H1 (cell line): Measurements from ENCODE around the gene SLC51B. TPM values are rescaled to one million over a fixed set of nuclear protein-coding genes. Genes with fewer than 3 reads are reported as not detected.

ENCODE experiments used
- CHD7 ChIP-seq: fragments of 300-600 bp; sonication (generic); IDR thresholded peaks from 2 replicates; pipeline ENCODE4 v1.7.1; 2012; ENCODE audit warnings: low read length, moderate library complexity, mild to moderate bottlenecking, inconsistent platforms; ENCODE audit not compliant: insufficient replicate concordance
- KDM5A ChIP-seq: fragments of 200-600 bp; IDR thresholded peaks from 2 replicates; pipeline ENCODE4 v1.7.1; 2012; ENCODE audit warnings: mild to moderate bottlenecking, low read length, inconsistent platforms, mixed read lengths
- TAF7 ChIP-seq: optimal IDR thresholded peaks from 2 replicates; pipeline ENCODE3; 2011; ENCODE audit warnings: low read depth, mild to moderate bottlenecking, inconsistent platforms, low read length, moderate library complexity, borderline replicate concordance
- TBP ChIP-seq: IDR thresholded peaks from 2 replicates; pipeline ENCODE4 v1.6.1; 2011; ENCODE audit warnings: low read depth, low read length, improper control_type of control experiment
- polyA plus RNA-seq, 7 experiments: library from polyadenylated mRNA; depleted of rRNA in 3 of 7; stranded (reverse) in 5 of 7; unstranded in 2 of 7; fragments of >200 nt in 5 of 7; fragments of 200-250 nt in 2 of 7; gene quantifications; 1 replicate in 5 of 7; 2 replicates in 1 of 7; 4 replicates in 1 of 7; pipeline versions ENCODE4 v1.2.1 to v1.2.3, GENCODE V29; 2011 to 2013; ENCODE audit warnings: missing spikeins in 2 of 7, mixed read lengths in 2 of 7
- total RNA-seq: library from RNA; stranded (reverse); fragmentation: NEBNext Ultra II Directional; extraction: Animal tissue kit (Norgen Biotek cat#: 25700); gene quantifications from 2 replicates; pipeline ENCODE4 v1.2.1, GENCODE V29; 2021

Gene SLC51B
- total and polyA plus RNA-seq, 2 of the 8 experiments (the other 6 are each of a cell fraction or from before 2014, with no cell fraction given), result not detected

DNA sequence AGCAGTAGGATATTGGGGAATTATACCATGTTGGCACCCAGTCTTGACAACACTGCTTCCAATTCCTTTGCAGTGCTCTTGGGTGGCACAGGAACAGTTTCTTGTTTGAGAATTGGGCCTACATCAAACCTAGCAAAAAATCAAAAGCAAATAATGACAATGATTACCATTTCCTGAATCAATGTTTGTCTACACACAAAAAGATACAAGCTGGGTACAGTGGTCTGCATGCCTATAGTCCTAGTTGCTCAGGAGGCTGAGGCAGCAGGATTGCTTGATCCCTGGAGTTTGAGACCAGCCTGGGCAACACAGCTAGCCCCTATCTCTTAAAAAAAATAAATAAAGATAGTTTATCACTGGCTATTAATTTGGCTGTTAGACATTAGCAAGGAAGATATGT is 23.7 kb upstream of the SLC51B start (continued):
- TF ChIP-seq CHD7 (no peak), KDM5A (no peak), TAF7 (no peak), TBP (no peak)
- TF ChIP-seq, all 59 proteins: peak for 0
